ENCODE data around the gene SLC34A1.

GRCh38 chr5:177426566-177427210, 42.5 kb downstream of the SLC34A1 start, which contains the start of gene GRK6:
- no peak for TF ChIP-seq CTCF (IDR thresholded peaks at IDR 0.05; ENCODE audit: borderline replicate concordance, extremely low read depth, low read length, poor library complexity, severe bottlenecking)
- no peak for TF ChIP-seq EZH2 (IDR thresholded peaks at IDR 0.05; ENCODE audit: borderline replicate concordance, low read depth, low read length, severe bottlenecking)

All from DND-41 (cell line).